Activated effector memory CD4-positive, alpha-beta T cell treated with Interleukin-2 at 50 U/mL for 16 hours (primary cell): Measurements from ENCODE around the gene TMPRSS3.
A peak's percentile ranks its signal among the peaks of the same experiment; 100 is the strongest.

Experiments used
- DNase-seq: peaks from one replicate; pipeline ENCODE4 v3.0.0-alpha.2; 2020

The TMPRSS3 gene

GRCh38 chr21:42406866-42407265 lies 11.0 kb upstream of the TMPRSS3 start:
- DNase-seq = no peak

- peak; percentile 39 for DNase-seq
These were observed 10.4 kb upstream of the TMPRSS3 start for GRCh38 chr21:42406201-42406621.

GRCh38 chr21:42405064-42406013 lies 9.5 kb upstream of the TMPRSS3 start:
- DNase-seq = no peak

- DNase-seq = no peak
These were observed 8.7 kb upstream of the TMPRSS3 start for GRCh38 chr21:42404539-42404938.

- DNase-seq = peak; percentile 52
These were observed 7.9 kb upstream of the TMPRSS3 start, which contains the start of gene UBASH3A for GRCh38 chr21:42403611-42404231. Gene UBASH3A (plus strand): TSS chr21:42403902. CDS start chr21:42403946, 44 bp downstream.

- DNase-seq = no peak
These were observed 6.0 kb upstream of the TMPRSS3 start for GRCh38 chr21:42401820-42402251.

GRCh38 chr21:42401154-42401553 lies 5.3 kb upstream of the TMPRSS3 start:
- DNase-seq = no peak

GRCh38 chr21:42400525-42400924 lies 4.7 kb upstream of the TMPRSS3 start:
- no peak for DNase-seq

GRCh38 chr21:42398436-42399028 lies 2.7 kb upstream of the TMPRSS3 start:
- no peak for DNase-seq

- DNase-seq = no peak
These were observed 2.0 kb upstream of the TMPRSS3 start for GRCh38 chr21:42397746-42398394.

- DNase-seq = no peak
These were observed 1.2 kb upstream of the TMPRSS3 start for GRCh38 chr21:42396799-42397745.

- DNase-seq = no peak
These were observed 550 bp downstream of the TMPRSS3 start for GRCh38 chr21:42395302-42395701.

GRCh38 chr21:42393443-42393950 lies 2.4 kb downstream of the TMPRSS3 start:
- no peak for DNase-seq

- no peak for DNase-seq
These were observed 3.0 kb downstream of the TMPRSS3 start for GRCh38 chr21:42392731-42393442.

- no peak for DNase-seq
These were observed 4.6 kb downstream of the TMPRSS3 start for GRCh38 chr21:42391297-42391696.

GRCh38 chr21:42390696-42391095 lies 5.2 kb downstream of the TMPRSS3 start:
- DNase-seq = no peak

GRCh38 chr21:42390193-42390592 lies 5.7 kb downstream of the TMPRSS3 start:
- no peak for DNase-seq

GRCh38 chr21:42389449-42389835 lies 6.4 kb downstream of the TMPRSS3 start:
- no peak for DNase-seq

- DNase-seq = no peak
These were observed 7.0 kb downstream of the TMPRSS3 start for GRCh38 chr21:42388740-42389448.

GRCh38 chr21:42387843-42388340 lies 8.0 kb downstream of the TMPRSS3 start:
- no peak for DNase-seq
